8988T (cell line): ENCODE results near the gene EYS.

Source experiments
- DNase-seq: peaks from one replicate; pipeline ENCODE4 v3.0.0; 2011

The EYS gene

DNA sequence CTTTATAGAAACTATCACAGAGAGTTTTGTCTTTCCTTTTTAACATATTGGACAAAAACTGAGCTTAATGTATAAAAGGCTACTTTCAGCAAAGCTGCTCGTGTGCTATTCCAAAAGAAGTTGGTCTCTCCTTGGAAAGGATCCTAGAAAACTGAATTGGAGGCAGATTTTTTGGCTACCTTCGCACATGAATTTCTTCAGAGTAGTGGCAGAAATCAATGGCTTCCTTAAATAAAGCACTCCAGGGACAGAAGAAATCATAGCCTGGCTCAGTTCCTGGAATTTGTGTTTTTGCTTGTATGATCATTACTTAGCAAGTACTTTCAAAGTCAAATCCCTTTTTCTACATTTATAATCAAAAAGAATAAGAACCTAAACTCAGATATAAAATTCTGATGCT lies 1291.1 kb downstream of the EYS start:
- DNase-seq = no peak

DNA sequence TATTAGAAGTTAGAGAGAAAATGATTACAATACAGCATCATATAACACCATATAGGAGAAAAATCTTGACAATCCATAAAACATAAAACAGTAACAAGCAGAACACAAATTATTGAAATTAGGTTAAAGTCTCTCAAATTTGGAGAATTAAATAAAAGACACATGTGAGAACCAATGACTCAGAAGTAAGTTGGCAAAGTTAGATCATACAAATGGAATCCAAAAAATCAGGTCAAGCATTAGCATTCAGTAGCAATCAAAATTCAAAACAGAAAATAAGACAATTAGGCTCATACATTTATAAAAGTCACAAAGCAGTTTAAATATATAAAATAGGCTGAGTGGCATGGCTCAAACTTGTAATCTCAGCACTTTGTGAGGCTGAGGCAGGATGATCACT lies 1295.8 kb downstream of the EYS start:
- DNase-seq = no peak

DNA sequence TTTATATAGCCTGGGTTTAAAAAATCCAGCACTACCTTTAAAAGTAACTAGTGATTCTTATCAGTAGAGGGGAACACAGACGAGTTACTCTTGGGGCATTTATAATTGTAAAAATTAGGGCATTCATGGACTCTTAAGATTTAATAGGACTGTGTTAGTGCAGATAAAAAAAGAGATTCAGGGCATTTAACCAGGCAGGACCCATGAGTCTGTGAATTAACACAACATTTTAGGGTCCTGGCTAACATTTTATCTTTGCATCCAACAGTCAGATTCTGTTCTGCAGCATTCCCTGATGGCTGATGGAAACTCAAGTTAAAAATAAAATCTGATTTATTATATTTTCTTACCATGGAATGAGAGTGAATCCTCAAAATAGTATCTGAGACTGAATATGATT lies 1297.1 kb downstream of the EYS start:
- DNase-seq = no peak

DNA sequence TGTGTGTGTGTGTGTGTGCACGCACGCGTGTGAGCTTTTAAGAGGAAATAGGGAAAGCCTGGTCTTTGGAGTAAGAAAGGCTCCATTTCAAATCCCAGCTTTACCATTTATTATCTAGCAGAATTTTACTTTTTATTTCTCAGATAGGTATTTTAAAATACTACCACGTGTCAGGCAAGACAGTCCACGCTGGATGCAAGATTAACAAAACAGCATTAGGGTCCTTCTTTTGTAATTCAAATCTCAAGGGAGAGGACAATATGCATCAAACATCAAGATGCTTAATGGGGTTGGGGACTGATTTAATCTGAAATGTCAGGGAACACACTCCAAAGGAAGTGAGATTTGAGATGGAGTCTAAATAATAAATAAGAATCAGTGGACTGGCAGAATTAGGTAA lies 1302.6 kb downstream of the EYS start:
- no peak for DNase-seq

DNA sequence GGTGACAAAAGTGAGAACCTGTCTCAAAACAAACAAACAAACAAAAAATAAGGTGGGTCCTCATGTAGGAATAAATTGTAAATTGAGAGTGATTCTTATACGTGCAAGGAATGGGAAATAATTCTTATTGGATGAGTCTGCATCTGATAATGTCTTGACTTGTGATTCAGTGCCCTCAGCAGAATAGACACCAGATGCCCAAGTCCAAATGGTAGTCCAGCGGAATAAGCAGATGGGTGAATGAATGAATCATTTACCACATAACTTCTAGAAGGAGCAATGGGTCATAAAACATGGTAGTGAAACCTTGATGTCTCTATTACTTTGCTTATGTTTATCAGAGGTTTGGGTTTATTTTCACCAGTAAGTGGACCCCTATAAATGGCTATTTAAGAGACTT lies 1323.7 kb downstream of the EYS start:
- DNase-seq = no peak

DNA sequence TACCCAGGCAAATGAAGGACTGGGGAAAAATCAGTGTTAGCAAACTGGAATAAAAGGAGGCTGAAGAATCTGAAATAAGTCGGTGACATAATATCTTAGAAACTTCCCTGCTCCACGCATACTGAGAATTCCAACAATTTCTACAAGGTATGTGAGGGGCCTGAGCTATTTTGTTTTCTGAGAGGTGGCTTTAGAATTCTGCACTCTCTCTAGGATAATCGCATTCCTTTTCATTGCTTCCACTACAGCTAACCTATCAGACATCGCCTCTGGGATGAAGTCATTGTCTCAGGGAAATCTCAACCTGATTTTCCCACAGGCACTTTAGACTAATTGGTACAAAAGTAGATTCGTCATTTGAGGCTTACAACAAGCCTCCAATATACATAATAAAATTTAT lies 1330.6 kb downstream of the EYS start:
- no peak for DNase-seq

DNA sequence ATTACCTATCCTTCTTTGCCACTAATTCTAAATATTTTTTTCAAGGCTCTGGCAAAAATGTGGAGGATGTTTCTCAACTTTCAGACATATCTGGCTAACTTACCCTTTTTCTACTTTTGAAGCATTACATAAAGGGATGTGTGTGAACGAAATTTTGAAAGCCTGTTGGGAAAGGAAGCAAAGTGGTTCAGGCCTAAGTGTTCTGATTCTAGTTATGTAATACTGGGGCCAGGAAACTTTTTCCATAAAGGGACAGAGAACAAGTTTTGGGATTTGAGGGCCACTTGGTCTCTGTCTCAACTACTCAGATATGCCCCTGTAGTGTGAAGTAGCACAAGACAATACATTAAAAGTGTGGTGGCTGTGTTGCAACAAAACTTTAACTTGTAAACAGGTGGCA lies 1349.6 kb downstream of the EYS start:
- no peak for DNase-seq

DNA sequence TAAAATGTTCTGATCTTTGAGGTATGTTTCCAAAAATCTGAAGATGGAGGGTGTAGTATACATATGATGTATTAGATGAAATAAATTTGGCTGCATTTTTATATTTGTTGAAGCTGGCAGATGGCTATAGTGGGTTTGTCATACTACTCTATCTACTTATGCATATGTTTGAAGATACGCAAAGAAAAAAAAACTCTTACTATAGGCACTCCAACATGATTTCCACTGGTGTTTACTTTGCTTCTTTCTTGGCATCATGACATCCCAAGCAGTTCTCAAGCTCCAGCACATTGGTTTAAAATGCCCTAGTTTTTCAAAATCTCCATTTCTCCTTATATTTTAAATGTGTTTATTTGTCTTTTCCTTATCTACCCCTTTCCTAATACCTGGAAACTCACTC lies 1359.6 kb downstream of the EYS start:
- DNase-seq = no peak

DNA sequence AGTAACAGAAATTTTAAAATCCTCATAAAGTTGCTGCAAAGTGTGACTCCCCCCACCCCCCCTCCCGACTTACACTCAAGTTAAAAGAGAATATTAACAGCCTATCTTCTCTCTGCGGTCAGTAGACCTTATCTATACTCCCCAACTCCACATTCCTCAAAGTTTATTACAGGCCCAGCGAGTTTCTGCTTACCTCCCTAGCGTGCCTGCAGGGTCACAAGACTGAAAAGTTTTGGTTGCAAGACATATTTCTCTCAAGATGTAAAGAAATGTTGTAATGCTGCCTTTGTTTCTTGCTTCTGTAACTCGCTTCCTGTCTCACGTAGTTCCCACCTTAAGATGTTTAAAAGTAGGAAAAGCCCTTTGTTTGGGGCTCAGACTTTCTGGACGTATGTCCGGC lies 1371.8 kb downstream of the EYS start:
- no peak for DNase-seq

DNA sequence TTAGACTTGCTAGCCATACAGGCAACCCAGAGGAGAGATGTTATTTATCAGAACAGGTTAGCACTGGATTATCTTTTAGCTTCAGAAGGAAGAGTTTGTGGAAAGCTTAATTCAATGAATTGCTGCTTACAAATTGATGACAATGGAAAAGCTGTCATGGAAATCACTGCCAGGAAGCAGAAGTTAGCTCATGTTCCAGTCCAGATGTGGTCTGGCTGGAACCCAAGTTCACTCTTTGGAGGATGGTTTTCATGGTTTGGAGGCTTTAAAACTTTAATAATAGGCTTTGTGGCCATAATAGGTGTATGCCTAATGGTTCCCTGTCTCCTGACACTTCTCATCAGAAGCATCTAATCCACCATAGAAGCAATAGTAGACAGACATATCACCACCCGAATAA lies 1372.4 kb downstream of the EYS start:
- DNase-seq = no peak

DNA sequence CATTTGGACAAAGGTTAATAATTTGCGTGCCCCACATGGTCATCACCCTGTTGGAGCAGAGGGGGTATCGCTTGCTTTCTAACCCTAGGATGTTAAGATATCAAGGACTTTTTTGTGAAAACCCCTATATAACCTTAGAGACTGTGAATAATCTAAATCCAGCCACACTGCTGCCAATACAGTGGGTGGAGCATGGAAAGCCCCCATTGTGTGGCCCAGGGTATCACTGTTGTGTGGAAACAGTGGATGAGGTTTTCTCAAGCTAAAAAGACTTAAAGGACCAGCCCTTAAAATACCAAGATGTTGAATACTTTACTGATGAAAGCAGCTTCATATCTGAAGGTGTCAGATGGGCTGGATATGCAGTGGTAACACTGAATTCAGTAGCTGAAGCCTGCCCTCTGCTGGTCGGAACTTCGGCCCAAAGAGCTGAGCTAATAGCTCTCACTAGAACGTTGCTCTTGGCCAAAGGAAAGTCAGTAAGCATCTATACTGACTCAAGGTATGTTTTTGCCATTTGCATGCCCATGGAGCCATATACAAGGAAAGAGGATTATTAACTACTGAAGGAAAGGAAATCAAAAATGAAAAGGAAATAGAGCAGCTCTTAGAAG lies 1376.2 kb downstream of the EYS start:
- DNase-seq = no peak

DNA sequence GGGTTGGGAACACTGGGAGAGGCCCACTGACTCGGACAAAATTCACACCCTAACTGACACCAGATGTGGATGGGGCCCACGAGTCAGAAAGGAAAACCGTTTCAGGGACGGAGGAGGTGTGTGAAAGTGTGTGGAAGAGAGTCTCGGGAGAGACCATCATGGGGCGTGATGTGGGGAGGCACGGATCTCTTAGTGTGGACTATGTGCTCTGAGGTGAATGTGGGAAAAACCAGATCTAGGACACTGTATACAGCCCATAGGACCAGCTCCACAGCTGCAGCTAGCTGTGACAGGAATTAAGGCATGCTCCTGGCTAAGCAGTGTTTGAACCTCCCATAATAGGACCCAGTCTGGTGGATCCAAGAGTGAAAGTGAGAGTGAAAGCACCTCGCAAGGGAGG lies 1380.1 kb downstream of the EYS start:
- no peak for DNase-seq

DNA sequence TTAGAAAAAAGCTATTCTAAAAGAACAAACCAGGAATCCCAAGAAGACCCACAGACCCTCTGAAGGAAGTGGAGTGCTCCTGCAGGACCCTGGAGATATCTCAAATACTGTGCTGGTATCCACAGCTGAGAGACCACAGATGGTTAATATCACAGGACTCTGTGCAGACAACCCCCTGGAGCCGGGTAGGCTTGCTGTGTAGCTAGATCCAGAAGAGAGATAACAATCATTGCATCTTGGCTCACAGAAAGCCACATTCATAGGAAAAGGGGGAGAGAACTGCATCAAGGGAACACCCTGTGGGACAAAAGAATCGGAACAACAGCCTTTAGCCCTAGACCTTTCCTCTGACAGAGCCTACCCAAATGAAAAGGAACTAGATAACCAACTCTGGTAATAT lies 1381.9 kb downstream of the EYS start:
- DNase-seq = no peak

DNA sequence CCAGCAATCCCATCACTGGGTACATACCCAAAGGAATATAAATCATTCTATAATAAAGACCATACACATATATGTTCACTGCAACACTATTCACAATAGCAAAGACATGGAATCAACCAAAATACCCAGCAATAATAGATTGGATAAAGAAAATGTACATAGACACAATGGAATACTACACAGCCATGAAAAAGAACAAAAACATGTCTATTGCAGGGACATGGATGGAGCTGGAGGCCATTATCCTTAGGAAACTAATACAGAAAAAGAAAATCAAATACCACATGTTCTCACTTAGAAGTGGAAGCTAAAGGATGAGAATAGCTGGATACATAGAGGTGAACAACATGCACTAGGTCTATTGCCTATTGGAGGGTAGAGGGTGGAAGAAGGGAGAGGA lies 1396.8 kb downstream of the EYS start:
- DNase-seq = no peak

DNA sequence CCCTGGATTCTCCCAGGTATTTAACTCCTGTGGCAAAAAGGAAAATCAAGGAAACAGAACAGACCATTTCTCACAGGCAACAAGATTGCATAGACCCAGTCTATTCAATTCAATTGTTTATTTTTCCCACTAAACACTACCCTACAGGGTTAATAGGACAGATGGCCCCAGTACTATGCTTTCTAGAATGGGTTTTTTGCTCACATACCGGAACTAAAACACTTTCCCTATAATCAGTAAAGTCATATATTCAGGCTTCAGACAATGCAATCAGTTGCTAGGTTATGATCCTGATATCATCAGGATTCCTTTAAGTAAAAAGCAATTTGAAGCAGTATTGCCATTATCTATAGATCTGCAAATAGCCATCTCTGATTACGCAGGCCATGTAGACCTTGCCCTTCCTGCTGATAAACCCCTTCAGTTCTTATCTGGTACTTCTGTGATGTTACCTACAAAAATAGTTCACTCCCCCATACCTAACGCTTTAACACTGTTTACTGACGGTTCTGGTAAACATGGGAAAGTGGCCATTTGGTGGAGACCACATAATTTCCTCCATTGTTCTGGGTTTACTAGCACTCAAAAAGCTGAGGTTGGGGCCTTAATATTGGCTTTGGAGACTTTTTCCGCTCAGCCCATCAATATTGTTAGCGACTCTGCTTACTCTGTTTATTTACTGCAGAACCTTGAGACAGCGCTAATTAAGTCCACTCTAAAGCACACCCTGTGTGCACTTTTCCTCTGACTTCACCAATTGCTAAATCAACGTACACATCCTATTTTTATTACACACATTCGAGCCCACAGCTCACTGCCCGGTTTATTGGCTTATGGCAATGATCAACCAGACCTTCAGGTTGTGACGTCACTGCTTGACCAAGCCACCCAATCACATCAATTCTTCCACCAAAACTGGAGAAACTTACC lies 1405.5 kb downstream of the EYS start:
- no peak for DNase-seq

DNA sequence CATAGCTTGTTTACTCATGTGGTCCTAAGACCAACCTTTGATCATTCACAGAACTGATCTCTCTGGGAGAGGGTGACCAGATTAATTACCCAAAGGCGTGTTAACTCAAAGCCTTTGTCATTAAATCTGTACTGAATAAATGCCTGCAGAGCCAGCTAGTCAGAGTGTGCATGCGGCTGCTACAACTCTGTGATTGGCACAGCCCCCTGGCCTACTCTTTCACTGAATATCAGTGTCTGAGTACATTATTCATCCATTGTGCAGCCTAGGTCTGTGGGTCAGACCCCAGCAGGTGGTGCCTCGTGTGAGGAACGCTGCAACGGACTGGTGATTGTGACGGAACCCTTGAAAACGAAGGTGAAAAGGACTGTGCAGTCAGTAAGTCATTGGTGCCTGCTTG lies 1407.8 kb downstream of the EYS start:
- DNase-seq = no peak

DNA sequence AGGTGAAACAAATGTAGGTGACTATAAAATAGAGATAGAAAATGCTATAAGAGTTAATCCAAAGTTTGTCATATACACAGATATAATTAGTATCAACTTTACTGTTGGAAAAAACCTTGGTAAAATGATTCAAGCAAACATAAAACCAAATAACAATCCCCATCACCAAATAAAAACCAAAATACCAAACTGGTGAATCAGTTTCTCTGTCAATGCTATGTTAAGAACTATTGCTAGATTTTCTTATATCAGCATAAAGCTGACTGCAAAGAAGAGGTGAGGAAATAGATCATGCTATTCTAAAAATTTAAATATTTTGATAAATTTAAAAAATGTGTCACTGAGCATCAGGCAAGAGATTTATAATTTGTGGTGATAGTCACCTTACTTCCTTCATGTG lies 1413.0 kb downstream of the EYS start:
- DNase-seq = no peak

DNA sequence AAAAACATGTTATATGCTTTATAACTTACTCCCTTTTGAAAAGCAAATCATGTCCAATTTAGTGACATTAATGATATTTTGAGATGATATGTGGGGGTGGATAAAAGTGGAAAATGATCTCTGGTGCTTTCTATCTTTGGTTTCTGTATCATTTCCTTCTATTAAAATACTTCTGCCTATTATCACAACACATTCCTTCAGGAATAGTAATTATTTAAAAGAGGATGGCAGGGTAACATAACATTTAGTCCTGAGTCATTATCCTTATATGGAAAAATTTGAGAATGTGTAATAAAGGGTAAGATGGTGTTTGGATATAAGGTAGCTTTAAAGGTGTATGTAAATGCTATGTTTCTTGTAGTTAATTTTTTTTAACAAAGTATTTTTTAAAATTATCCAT lies 1413.7 kb downstream of the EYS start:
- DNase-seq = no peak

DNA sequence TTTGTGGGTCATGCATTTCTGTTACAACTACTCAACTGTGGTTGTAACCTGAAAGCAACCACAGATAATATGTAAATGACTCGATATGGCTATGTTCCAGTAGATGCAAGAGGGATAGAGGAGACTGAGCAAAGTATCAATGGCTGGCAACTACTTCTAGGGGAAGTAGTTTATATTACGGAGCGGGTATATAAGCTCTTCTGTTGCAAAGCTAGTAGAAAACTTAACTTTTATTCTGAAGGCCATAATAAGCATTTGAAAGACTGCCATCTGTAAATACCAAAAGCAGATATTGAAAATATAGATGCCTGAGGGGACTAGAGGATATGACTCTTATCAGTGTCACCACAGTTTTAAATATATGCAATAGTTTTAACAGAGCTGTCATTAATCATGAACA lies 1416.2 kb downstream of the EYS start:
- DNase-seq = no peak

DNA sequence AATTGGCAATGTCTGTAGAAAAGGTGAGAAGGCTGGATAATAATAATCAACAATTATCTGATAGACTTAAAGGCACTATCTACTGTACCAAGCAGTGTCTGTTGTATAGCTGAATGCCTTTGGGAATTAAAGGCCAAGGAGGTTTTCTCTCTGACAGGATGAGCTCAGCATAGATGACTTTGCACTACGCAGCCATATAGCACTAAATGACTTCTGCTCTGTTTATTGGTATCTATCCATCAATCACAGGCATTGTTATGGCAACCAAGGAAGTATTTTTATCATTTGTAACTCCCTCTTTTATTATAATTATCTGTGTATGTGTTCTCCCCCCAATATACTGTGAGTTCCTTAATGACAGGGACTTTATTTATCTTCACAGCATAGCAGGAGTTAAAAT lies 1417.1 kb downstream of the EYS start:
- no peak for DNase-seq

DNA sequence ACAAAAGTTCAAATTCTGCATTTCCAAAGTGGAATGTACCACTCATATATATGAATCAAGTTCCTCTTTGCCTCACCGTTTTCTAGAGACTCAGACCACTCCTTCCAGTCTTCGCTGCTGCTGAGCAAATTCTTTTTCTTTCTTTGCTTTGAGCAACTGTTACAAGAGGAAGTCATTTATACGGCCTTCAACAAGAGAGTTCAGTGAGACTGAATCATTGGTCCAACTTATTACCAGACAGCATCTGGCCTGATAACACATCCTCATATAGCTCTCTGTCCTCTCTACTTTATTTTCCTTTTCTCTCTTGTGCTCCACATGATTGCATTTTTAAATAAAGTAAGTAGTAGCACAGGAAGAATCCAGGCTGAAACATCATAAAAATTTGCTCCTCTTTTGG lies 1418.7 kb downstream of the EYS start:
- DNase-seq = no peak

DNA sequence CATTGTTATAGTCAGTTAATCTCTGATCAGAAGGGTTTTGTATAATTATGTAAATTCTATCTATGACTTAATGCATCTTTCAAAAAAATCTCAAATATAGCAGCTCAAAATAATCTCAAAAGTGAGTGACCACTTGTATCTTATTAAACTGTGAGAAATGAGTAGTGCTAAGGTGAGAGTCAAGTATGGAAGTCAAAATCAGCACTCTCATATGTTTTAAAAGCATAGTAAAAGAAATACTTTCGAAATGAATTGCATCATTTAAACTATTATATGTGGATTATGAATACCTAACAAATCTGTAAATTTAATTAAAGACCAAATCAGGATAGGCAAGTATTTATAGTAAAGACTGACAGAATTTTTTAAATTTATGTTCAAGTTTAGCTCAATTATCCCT lies 1425.9 kb downstream of the EYS start:
- no peak for DNase-seq

DNA sequence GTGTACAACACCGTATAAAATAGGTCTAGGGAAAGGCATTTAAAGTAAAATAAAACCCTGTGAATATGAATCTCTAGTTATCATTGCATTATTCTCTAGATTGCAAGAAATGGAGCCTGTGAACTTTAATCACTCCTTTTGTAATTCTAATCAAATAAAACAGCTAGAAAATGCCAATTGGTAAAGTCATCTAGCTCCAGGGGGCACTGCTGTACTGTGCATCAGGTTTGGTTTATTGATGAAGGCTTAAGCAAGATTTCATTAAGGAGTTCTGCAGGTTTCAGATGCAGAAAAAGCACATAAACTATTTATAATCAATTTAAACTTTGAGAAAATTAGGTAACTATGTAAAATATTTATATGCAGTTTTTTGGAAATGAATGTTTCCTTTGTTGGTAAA lies 1426.5 kb downstream of the EYS start:
- DNase-seq = no peak

DNA sequence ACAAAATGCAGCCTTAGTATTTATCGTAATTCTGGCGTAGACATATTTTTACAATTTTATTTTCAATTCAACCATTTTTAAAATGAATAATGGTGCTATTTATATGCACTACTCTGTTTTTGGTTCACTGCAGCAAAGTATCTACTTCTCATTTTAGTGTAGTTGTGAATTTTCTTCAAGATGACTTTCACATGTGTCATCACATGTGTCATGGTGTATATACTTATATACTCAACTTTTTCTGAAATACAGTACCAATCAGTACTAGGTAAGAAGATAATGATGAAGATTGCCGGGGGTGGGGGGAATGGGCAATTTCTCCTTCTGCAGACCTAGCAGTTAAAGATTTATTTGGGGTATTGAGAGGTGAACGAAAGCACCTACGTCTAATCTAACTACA lies 1436.9 kb downstream of the EYS start:
- no peak for DNase-seq

DNA sequence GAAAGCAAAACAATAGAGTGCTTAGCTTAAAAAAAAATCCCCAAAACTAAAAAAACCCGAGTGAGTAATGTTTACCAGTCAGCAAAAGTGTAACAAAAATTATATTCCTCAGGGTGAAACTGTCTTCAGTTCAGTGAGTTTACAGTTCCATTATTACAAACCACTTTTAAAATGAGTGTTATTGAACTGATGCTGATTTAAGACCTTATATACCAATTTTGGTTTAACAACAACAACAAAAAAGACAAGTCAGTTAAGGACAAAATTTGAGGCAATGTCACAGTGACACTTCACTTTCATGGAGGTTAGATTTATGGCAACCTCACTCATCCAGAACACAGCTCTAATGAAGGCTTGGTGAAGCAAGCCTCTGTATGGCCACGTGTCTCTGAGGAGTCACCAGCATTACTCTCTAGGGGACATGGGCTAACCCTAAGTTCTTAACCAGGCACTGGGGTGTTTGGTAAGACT lies 1440.6 kb downstream of the EYS start:
- DNase-seq = no peak
